NCI-H2029 (cell line): ENCODE data around the gene CENPP.

Source experiments
- DNase-seq: peaks from one replicate; lab custom pipeline; 2025; lab: John Stamatoyannopoulos, UW

Gene CENPP

DNA sequence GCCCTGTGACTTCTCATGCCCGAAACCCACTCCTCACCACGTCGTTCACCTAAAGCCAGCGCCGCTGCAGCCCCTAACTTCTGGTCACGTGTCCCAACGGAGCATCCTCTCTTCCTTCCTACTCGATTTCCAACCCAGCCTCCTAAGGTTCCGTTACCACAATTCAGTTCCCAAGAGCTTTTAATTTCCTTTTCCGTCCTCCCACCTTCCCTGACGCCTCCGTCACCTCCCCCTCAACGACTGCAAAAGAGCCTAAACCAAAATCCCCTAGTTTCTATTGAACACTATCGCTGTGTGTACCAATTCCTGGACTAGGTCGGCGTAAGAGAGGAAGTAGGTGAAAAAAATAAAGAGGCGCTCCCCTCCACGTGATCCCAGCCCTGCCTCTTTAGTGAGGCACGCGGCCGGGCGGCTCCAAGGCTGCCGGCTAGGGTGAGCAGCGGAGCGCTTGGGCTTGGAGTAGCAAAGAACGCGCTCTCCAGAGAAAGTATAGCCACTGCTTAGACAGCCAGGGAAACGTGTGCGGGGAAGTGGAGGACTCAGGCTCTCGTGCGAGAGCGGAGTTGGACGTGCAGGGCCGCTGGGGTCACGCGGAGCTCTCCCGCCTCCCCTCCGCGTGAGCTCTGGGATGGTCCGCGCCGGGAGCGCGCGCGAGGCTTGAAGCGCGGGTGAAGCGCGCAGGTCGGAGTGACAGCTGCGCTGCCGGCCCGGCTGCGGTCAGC, at the start of gene CENPP, which contains the start of gene NOL8:
Gene CENPP, plus strand, starts transcription at position 685 of the 722 bp plus-strand sequence.
Gene NOL8, minus strand, starts transcription at position 82 of the 722 bp plus-strand sequence. CDS start 1,189 bp downstream, outside the sequence.
- peak; percentile 85 for DNase-seq

DNA sequence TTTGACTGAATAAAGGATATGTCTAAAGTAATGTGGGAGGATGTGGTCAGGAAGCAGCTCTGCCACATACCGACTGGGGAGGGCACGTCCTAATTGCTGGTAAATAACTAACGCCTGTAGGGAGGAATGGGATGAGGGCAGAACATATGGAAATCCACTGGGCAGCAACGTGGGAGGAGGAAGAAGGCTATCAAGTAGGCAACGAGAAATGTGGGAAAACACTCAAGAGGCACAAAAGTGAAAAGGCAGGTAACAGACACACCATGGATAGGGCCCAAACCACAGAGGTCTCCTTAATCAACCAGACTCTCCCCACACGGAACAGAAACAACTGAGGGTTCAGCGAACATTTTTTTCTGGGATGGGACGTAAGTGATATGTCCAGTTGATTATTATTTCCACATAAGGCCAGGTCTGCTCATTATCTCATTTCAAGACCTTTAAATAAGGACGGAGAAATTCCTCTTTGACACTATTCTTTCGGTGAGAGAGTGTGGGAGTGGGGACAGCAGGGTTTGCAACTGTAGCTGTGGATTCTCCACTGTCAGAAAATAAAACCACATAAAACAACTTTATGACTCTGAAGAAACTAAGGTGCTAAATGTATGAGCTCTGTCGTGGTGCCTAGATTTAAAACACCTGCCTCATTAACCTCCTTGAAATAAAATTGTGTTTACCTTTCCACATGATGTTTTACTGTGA, 49.3 kb upstream of the CENPP start:
- DNase-seq, result no peak

DNA sequence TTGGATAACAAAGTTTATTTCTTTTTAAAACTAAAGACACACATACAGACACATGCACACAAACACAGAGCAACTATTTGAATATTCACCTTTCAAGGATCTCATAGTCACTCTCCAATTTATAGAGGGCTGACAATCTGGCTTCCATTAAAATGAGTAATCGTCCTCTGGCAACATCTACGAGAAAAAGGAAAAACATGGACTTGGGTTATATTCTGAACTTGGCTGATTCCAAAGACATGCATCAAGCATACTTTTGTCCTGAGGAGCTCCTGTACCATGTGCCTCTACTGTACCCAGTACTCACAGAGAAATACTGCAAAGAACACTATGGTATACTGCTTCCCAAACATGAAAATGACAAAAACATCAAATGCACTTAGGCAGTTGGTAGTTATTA, 47.6 kb upstream of the CENPP start:
- DNase-seq, result no peak

DNA sequence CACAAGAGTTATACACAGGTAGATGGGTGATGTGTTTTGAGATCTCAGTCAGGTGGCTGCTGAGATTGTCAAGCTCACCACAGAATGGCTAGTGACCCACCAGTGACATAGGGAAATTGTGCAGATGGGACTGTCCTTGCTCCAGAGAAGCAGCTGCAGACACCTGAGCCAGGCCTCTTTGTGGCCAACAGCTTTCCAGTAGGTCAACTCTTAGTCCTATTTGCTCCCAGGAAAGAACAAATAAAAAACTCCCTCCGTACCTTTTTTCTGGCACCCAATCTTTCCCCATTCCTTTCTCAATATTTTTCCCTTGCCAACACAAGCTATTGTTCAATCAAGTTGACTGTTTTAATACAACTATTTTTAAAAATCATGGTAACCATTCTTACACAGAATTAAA, 46.5 kb upstream of the CENPP start:
- no peak for DNase-seq

DNA sequence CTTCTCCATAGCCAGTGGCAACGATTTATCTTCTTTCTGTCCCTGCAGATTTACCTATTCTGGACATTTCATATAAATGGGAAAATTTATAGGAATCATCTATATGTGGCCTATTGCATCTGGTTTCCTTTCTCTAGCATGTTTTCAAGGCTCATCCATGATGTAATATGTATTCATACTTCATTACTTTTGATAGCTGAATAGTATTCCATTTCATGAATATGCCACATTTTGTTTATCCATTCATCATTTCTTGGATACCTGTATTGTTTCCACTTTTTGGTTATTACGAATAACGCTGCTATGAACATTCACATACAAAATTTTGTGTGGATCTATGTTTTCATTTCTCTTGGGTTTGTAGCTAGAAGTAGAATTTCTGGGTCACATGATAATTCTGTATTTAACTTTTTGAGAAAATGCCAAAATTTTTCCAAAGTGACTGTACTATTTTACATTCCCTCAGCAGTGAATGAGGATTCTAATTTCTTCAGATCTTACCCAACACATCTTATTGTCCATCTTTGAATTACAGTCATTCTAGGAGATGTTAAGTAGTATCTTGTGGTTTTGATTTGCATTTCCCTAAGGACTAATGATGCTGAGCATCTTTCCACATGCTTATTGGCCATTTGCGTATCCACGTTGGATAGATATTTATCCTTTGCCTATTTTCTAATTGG, 35.9 kb upstream of the CENPP start:
- DNase-seq, result no peak

DNA sequence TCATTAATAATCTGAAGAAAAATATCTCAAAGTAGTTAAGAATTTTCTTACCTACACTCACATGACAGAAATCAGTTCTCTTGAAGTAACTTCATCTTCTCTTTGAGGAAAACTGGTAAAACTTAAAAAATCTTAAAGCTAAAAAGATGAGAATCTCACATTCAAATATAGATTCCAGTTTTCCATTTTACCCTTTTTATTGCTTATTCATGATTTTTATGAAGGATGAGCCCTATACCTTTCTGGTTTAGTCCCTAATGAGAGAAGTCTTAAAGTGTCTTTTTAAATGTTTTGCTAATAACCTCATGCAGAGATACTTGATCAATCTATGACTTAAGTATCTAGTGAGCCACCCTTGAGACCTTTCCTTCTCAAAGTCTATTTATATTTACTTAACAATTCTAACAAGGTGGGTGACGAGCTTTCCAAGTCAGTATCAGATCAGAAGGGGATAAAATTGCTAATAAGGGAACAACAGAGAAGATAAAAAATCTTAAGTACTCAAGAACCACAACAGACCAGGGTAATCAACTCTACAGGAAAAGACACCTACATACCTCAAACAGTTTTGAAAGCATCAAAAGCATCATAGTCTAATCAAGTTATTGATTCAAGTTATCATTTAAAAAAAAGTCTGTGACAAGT, 34.8 kb upstream of the CENPP start:
- no peak for DNase-seq

DNA sequence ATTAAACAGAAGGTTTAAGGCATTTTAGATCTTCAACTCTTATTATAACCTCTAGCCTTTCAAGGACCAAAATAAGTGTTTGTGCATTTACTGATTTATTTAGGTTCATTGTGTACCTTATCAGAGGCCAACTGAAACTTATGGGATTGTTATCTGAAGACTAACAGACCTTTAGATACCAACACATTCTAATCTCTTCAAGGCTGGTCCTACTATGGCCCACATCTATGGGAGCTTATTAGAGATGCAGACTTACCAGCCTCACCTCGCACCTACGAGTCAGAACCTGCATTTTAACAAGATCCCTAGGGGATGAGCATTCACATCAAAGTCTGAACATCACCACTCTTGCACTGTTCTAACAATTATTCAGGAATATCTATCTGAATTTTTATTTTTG, 34.2 kb upstream of the CENPP start:
- no peak for DNase-seq

DNA sequence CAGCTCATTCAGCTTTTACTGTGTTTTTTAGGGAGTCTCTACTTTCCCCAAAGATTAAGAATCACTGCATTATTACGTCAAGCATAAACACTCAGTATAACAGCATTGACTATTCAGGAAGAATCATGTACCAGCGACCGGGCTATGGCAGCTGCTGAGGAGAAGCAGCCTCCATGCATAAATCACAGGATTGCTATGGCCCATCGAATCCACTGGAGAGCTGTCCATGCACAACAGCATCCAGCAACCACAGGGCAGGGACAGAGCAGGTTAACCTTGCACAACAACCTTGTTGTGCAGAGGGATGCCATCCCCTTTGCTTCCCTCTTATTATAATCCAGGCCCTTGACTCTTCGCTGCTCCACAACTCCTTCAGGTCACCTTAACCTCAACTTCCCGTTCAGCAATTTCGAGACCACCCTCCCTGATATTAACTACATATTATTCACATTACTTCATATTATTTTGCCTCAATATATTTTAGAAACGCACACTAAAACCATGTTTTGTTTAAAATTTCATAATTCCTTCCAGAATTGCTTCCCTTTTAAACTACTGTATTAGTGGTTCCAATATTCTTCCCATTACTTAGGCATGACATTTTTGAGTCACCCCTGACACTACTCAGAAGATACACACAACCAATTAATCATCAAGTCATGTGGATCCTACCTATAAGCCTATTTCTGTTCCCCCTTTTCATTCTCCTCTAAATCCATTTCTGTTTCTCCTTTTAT, 33.2 kb upstream of the CENPP start:
- DNase-seq, result no peak

DNA sequence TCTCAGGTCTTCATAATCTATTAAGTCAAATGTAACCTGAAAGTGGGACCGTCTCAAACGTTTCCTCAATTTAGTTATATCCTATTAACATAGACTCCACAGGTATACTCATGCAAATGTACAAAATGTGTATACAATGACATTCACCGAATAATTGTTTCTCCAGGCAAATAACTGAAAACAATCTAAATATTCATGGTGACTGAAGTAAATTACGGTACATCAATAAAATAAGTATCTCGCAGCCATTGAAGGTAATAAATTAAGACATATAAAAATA, 32.7 kb upstream of the CENPP start:
- no peak for DNase-seq

DNA sequence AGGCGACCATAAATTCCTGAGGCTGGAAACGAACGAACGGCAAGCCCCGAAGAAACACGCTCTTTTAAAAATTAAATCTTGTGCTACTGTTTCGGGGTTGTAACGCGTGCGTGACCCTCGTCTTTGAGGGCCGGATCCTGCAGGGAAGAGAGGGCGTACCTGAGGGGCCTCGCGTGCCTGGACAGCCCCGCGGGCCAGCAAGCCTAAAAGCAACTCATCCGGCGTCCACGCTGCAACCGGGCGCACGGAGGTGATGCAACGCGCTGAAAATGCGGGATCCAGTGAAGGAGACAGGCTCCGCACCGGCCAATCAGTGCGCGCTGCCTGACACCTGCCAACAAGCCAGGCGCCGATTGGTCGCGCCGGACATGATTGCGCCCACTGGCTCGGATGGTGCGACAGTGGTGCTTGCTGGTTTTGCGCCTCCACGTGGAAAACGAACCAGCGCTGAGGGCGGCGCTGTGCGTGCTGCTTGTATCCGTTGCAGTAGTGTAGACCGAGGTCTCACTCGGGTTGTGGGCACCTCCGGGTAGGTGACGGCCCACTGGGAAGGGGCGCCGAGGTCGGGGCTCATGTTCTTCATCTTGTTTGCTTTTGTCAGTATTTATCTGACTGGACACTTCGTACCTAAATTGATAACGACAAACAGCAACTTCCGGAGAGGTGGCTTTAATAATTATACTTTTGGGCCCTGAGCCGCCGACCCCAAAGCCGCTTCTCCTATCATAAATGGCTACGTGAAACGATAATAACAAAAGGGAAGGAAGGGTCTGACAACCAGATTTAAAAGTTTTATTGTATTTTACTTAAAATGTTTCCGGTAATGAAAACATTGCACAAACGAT, 32.1 kb upstream of the CENPP start, which contains the start of gene IARS1:
Gene IARS1, minus strand, starts transcription at position 246 of the 845 bp plus-strand sequence. CDS start 4,278 bp downstream, outside the sequence.
- peak; percentile 97 for DNase-seq

DNA sequence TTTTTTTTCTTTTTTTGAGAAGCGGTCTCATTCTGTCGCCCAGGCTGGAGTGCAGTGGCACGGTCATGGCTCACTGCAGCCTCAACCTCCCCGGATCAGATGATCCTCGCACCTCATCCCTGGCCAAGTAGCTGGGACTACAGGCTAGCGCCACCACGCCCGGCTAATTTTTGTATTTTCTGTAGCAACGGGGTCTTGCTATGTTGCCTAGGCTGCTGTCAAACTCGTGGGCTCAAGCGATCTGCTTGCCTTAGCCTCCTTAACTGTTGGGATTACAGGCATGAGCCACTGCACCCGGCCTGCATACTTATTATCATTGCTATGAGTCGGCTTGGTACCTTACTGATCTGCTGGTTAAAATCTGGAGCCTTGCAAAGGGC, 31.5 kb upstream of the CENPP start:
- no peak for DNase-seq

DNA sequence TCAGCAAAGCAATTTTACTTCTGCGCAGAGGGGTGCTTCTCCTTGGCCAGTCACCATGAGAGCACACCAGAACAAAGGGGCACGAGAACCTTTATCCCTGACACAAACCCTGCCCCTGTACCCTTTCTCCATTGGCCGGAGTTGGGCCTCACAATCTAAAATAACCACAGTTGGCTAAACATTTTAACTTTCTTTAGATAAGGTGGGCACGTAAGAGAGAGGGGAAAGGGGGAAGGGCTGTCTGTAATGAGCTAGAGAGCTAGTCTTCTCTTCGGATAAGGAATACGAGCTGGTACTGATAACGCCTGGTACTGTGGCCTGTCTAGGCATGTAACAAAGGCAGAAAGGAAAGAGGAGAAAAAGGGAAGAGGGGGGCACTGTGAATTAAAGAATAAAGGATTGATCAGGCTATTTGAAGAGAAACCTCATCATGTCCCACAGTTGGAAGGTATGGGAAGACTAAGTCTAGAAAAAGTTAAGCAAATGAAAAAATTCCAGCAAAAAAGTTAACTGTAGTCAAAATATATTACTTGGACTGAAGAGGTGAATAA, 30.4 kb upstream of the CENPP start:
- no peak for DNase-seq

DNA sequence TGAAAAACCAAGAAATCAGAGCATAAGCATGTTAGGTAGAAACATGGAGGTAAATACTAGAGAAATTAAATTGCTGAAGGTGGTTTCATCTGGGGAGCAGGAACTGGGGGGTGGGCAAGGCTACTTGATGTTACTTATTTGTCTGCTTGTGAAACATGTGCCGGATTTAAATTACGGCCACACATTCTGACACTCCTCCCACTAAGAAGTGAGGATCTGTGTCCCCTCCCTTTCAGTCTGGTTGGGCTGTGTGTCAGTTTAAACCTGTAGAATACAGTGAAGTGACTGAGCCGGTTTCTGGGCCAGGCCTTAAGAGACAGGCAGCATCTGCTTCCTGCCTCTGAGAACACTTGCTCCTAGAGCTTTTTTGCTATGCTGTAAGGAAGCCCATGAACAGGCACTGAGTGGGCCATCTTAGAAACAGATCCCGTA, 29.9 kb upstream of the CENPP start:
- no peak for DNase-seq

DNA sequence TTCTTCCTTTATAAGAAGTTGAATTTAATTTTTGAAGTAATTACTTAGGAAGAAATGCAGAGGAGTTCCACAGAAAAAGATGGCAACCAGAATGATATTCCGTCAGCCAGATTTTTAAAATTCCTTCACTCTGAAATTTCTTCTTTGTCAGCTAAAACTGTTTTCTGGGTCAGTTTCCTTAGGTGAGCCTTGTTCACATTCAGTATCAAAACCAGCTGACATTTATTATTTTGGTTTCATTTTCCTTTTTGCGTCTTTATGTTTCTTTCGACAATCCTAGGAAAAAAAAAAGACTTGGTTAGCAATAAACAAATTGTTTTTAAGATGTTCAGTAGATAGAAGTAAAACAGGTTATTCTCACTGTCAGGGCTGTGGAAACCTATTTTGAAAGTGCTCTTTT, 28.1 kb upstream of the CENPP start:
- no peak for DNase-seq

DNA sequence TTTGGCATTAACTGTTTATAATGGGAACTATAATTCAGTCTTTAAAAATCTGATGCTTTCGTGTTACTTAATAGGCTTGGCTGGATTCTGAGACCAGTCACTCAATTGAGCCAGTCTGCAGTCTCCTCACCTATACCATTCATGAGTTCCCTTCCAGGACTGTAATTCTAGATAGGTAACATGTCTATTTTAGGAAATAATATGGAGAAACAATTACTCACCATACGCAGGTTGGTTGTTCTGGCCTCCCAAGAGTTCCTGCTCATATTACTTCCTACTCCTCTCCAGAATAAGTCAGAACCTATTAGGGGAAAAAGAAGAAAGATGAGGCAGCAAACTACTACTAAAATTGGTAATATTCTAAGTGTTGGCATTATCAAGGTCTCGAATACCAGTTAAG, 27.7 kb upstream of the CENPP start:
- no peak for DNase-seq

DNA sequence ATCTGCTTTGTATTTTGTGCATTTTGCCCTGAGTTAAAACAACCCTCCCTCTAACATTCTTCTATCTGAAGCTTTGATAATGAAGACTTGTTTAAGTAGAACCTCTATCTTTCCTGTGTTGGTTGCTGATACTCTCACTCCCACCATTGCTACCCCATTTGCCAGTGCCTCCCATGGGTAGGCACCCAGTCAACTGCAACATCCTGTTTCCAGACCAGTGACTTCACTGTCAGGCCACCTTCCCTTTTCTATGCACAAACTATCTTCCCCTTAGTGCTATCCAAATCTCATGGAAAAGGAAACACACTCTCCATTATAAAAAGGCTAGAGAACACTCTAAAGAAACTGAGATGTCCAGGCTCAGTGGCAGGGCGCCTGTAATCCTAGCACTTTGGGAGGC, 26.6 kb upstream of the CENPP start:
- no peak for DNase-seq

DNA sequence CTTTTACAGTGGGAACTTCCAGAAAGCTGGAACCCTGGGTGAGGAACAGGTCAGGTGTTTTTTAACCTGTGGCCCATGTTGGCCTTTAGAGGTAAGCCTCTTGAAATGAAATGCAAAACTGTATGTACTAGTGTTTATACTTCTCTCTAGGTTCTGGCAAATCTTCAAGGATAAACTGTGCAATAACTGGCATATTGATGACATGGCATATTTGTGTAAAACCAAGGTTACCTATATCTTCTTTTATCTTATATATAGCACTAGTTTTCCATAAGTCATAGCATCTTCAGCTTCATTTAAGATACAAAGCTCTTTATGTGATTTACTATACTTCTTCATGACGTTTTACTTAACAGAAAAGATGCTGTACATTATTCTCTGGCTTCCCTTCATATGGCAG, 24.8 kb upstream of the CENPP start:
- DNase-seq, result no peak

DNA sequence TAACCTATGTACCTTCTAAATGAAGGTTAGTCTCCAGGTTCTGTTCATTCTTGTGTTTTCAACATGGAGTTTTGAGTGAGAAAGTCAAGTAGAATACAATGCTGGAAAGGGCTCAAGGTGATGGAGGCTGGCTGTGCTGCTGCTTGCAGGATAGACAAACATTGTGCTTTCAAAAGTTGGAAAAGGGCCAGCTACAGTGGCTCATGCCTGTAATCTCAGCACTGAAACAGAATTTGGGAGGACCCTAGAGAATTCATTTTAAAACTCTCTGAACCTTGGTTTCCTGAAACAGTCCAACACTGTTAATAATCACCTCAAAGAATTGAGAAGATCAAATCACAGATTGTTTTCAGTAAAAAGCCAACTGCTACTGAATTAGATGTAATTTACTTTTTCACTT, 16.9 kb upstream of the CENPP start:
- DNase-seq, result peak; percentile 10

DNA sequence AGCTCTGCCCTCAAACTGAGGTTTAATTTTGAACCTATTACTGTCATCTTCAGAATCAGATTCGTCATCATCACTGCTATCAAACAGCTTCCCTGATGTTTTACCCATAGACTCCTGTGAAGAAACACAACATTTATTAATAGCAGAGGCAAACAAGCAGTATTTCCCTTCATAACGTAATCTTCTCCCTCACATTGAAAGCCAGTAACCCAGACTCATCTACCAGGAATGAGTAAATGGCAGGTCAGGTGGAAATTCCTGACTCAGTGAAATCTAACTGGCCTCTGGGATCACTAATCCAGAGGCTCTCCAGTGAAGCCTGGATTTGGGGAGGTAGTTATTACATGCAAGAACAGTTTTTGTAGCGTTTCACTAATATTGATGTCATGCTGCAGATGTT, 15.2 kb upstream of the CENPP start:
- DNase-seq, result no peak

DNA sequence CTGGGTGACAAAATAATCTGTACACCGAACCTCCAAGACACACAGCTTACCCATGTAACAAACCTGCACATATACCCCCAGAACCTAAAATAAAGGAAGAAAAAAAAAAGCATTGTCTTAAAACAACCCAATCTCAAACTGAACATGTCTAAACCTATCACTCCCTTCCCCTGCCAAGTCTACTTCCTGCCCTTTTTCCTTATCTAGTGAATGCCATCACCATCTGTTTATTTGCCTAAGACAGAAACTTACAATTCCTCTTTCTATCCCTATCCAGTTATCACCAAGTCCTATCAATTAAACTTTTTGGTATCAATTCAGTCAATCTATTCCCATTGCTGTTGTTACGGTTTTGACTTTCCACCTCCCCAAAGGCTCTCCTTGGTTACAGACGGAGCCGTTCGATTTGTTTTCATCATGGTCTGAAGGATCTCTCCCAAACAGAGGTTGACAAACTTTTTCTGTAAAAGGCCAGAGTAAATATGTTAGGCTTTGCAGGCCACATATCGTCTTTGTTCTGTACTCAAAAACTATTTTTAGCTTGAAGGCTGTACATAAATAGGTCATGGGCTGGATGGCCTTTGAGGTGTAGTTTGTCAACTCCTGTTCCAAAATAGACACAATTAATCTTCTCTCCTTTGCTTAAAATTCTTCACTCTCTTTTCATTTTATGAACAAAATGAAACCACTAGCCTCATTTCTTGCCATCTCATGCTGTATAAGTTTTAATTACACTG, 12.7 kb upstream of the CENPP start:
- DNase-seq, result no peak
